Measurements from ENCODE around the gene DOHH.

DOHH gene

GRCh38 chr19:3493651-3494050, 6.8 kb downstream of the DOHH start:
- no peak overlapping the region for H3K9ac ChIP-seq (ENCODE audit: low read length in 5 of 5)

DNA sequence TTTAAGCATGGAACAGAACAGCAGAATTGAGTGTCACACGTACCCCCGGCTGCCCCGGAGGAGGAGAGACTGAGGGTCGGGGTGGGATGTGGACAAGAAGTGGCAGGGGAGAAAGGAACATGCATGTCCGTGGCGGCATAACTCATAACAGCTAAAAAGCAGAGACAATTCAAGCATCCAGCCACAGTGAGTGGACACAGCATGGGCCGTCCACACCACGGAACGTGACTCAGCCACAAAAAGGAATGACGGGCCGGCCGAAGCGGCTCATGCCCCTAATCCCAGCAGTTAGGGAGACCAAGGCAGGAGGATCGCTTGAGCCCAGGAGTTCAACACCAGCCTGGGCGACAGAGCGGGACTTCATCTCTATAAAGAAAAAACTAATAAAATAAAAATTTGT, 7.6 kb downstream of the DOHH start:
- Histone ChIP-seq H3K36me3 (ENCODE audit: control insufficient read depth in 5 of 5, insufficient read depth in 5 of 5, low read length in 5 of 5) (peaks cover 0 to 68% (median 51%) of the 10 kb centered on the region in 5 donors), H3K27me3 (ENCODE audit: control insufficient read depth in 5 of 5, insufficient read depth in 4 of 5, low read length in 5 of 5) (no peaks in the 10 kb centered on the region), H3K27ac (ENCODE audit: low read depth, low read length) (no peak overlapping the region), H3K9me3 (ENCODE audit: control insufficient read depth in 5 of 5, low read length in 5 of 5) (no peaks in the 10 kb centered on the region), H3K9ac (ENCODE audit: low read length in 5 of 5) (no peak overlapping the region), H3K4me1 (ENCODE audit: control insufficient read depth in 5 of 5, insufficient read depth in 5 of 5, low read length in 5 of 5) (no peaks in the 10 kb centered on the region), H3K4me3 (ENCODE audit: low read depth in 1 of 5, low read length in 5 of 5) (no peak overlapping the region)

More at GRCh38 chr19:3493651-3494050, 6.8 kb downstream of the DOHH start:
- no peaks in the 10 kb centered on the region for H3K27me3 ChIP-seq (ENCODE audit: control insufficient read depth in 5 of 5, insufficient read depth in 4 of 5, low read length in 5 of 5)
- no peak overlapping the region for H3K27ac ChIP-seq (ENCODE audit: low read depth, low read length)
- no peaks in the 10 kb centered on the region for H3K4me1 ChIP-seq (ENCODE audit: control insufficient read depth in 5 of 5, insufficient read depth in 5 of 5, low read length in 5 of 5)
- peaks cover 0 to 68% (median 51%) of the 10 kb centered on the region in 5 donors for H3K36me3 ChIP-seq (ENCODE audit: control insufficient read depth in 5 of 5, insufficient read depth in 5 of 5, low read length in 5 of 5)
- H3K4me3 ChIP-seq (ENCODE audit: low read depth in 1 of 5, low read length in 5 of 5) = no peak overlapping the region
- H3K9me3 ChIP-seq (ENCODE audit: control insufficient read depth in 5 of 5, low read length in 5 of 5) = no peaks in the 10 kb centered on the region

DNA sequence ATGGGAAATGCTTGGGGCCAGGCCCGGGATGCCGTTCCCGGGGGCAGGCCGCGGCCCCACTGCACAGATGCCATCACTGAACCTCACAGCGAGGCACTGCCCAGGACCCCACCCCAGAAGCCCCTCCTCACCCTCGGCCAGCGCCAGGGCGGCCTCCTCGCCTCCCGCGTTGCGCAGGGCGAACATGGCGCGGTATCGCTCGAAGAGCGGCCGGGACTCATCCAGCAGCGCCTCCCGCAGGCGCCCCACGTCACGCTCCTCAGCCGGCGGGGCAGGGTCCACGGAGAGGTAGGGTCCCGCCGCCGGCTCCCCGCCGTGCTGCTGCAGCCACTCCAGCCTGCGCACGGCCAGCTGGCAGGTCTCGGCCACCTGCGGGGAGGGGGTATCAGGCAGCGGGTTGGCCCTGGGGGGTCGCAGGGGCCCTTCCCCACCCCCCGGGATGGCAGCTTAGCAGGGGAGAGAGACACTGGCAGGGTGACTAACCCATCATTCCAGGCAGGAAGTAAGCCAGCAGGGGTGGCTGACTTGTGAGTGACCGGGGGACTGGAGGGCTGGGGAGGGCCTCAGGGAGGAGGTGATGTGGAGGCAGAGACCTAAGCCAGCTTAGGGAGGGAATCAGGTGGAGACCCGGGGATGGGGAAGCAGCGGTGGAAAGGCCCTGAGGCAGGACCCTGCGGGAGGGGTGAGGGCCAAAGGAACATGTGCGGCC, 8.2 kb downstream of the DOHH start:
- Histone ChIP-seq H3K36me3 (ENCODE audit: control insufficient read depth in 5 of 5, insufficient read depth in 5 of 5, low read length in 5 of 5) (peaks cover 0 to 68% (median 51%) of the 10 kb centered on the region in 5 donors), H3K9me3 (ENCODE audit: control insufficient read depth in 5 of 5, low read length in 5 of 5) (no peaks in the 10 kb centered on the region), H3K9ac (ENCODE audit: low read length in 5 of 5) (no peak overlapping the region), H3K27me3 (ENCODE audit: control insufficient read depth in 5 of 5, insufficient read depth in 4 of 5, low read length in 5 of 5) (no peaks in the 10 kb centered on the region), H3K27ac (ENCODE audit: low read depth, low read length) (no peak overlapping the region), H3K4me3 (ENCODE audit: low read depth in 1 of 5, low read length in 5 of 5) (no peak overlapping the region), H3K4me1 (ENCODE audit: control insufficient read depth in 5 of 5, insufficient read depth in 5 of 5, low read length in 5 of 5) (no peaks in the 10 kb centered on the region)

- H3K27ac ChIP-seq (ENCODE audit: low read depth, low read length) = no peak overlapping the region
- H3K4me3 ChIP-seq (ENCODE audit: low read depth in 1 of 5, low read length in 5 of 5) = no peak overlapping the region
- no peaks in the 10 kb centered on the region for H3K4me1 ChIP-seq (ENCODE audit: control insufficient read depth in 5 of 5, insufficient read depth in 5 of 5, low read length in 5 of 5)
- H3K27me3 ChIP-seq (ENCODE audit: control insufficient read depth in 5 of 5, insufficient read depth in 4 of 5, low read length in 5 of 5) = no peaks in the 10 kb centered on the region
- H3K9ac ChIP-seq (ENCODE audit: low read length in 5 of 5) = no peak overlapping the region
- H3K36me3 ChIP-seq (ENCODE audit: control insufficient read depth in 5 of 5, insufficient read depth in 5 of 5, low read length in 5 of 5) = peaks cover 0 to 61% (median 50%) of the 10 kb centered on the region in 5 donors
- H3K9me3 ChIP-seq (ENCODE audit: control insufficient read depth in 5 of 5, low read length in 5 of 5) = no peaks in the 10 kb centered on the region
Measured at GRCh38 chr19:3491396-3492119, 8.9 kb downstream of the DOHH start.

DNA sequence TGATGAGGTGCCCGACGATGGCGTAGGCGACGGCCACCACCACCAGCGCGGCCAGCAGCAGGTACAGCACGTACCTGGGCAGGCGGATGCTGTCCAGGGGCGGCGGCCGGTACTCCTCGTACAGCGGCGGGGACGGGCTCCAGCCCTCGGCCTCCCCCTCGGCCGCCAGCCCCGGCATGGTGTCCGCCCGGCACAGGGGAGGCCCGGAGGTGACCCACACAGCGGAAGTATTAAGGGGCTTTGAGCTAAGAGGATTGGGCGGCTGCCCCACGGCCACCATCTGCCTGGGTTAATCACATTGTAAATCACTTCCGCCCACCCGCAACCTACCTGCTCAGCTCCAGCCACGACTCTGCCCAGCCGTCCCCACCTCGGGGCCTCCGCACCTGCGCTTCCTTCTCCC, 17.2 kb downstream of the DOHH start, which contains the start of gene SMIM44:
TSS of gene SMIM44 (minus strand) at position 216 of the 403 bp plus-strand sequence. CDS start at position 178, 38 bp downstream.
- Histone ChIP-seq H3K4me1 (ENCODE audit: control insufficient read depth in 5 of 5, insufficient read depth in 5 of 5, low read length in 5 of 5) (peaks cover 0 to 2% (median 0%) of the 10 kb centered on the region in 5 donors), H3K4me3 (ENCODE audit: low read depth in 1 of 5, low read length in 5 of 5) (no peak within 1 kb of the TSS), H3K9ac (ENCODE audit: low read length in 5 of 5) (no peak within 1 kb of the TSS), H3K36me3 (ENCODE audit: control insufficient read depth in 5 of 5, insufficient read depth in 5 of 5, low read length in 5 of 5) (no peaks in the 10 kb centered on the region), H3K9me3 (ENCODE audit: control insufficient read depth in 5 of 5, low read length in 5 of 5) (no peaks in the 10 kb centered on the region), H3K27me3 (ENCODE audit: control insufficient read depth in 5 of 5, insufficient read depth in 4 of 5, low read length in 5 of 5) (peaks cover 20 to 37% (median 28%) of the 10 kb centered on the region in 5 donors), H3K27ac (ENCODE audit: low read depth, low read length) (no peak within 1 kb of the TSS)

GRCh38 chr19:3482507-3483225, 17.8 kb downstream of the DOHH start:
- H3K9ac ChIP-seq (ENCODE audit: low read length in 5 of 5) = no peak overlapping the region
- H3K27me3 ChIP-seq (ENCODE audit: control insufficient read depth in 5 of 5, insufficient read depth in 4 of 5, low read length in 5 of 5) = peaks cover 20 to 39% (median 29%) of the 10 kb centered on the region in 5 donors
- no peaks in the 10 kb centered on the region for H3K36me3 ChIP-seq (ENCODE audit: control insufficient read depth in 5 of 5, insufficient read depth in 5 of 5, low read length in 5 of 5)
- H3K27ac ChIP-seq (ENCODE audit: low read depth, low read length) = no peak overlapping the region
- H3K4me1 ChIP-seq (ENCODE audit: control insufficient read depth in 5 of 5, insufficient read depth in 5 of 5, low read length in 5 of 5) = peaks cover 0 to 2% (median 0%) of the 10 kb centered on the region in 5 donors
- H3K4me3 ChIP-seq (ENCODE audit: low read depth in 1 of 5, low read length in 5 of 5) = no peak overlapping the region
- no peaks in the 10 kb centered on the region for H3K9me3 ChIP-seq (ENCODE audit: control insufficient read depth in 5 of 5, low read length in 5 of 5)

DNA sequence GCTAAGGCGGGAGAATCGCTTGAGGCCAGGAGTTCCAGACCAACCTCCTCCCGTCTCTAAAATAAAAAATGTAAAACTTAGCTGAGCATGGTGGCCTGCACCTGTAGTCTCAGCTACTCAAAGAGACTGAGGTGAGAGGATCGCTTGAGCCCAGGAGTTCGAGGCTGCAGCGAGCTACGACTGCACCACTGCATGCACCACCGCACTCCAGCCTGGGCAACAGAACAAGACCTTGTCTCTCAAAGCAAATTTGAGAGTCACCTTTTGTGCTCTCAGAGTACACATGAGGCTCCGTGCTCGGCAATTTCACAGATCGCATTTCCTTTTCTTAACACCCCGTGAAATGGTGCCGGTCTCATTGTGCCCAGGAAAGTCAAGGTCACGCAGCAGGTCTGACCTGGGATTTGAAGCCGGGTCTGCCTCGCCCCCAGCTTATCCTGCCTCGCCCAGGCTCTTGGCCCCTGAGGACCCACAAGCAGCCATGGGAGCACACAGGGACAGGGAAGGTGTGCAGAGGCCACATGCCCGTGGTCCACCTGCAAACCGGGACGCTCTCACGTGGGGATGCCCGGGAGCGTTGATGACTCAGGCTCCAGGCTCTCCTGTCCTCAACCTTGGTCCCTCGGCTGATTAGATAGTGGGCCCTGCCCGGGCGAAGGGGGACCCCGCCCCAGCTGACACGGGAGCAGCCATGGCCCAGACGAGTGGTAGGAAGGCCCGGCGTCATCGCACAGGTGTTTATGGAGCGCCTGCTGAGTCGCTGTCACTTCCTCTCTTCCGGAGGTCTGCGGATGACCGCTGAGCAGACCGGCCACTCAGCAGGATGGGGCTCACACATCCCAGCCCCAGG, 19.0 kb downstream of the DOHH start:
- Histone ChIP-seq H3K9ac (ENCODE audit: low read length in 5 of 5) (no peak overlapping the region), H3K9me3 (ENCODE audit: control insufficient read depth in 5 of 5, low read length in 5 of 5) (no peaks in the 10 kb centered on the region), H3K27ac (ENCODE audit: low read depth, low read length) (no peak overlapping the region), H3K27me3 (ENCODE audit: control insufficient read depth in 5 of 5, insufficient read depth in 4 of 5, low read length in 5 of 5) (peaks cover 20 to 48% (median 33%) of the 10 kb centered on the region in 5 donors), H3K4me3 (ENCODE audit: low read depth in 1 of 5, low read length in 5 of 5) (no peak overlapping the region), H3K36me3 (ENCODE audit: control insufficient read depth in 5 of 5, insufficient read depth in 5 of 5, low read length in 5 of 5) (no peaks in the 10 kb centered on the region), H3K4me1 (ENCODE audit: control insufficient read depth in 5 of 5, insufficient read depth in 5 of 5, low read length in 5 of 5) (peaks cover 0 to 2% (median 0%) of the 10 kb centered on the region in 5 donors)

DNA sequence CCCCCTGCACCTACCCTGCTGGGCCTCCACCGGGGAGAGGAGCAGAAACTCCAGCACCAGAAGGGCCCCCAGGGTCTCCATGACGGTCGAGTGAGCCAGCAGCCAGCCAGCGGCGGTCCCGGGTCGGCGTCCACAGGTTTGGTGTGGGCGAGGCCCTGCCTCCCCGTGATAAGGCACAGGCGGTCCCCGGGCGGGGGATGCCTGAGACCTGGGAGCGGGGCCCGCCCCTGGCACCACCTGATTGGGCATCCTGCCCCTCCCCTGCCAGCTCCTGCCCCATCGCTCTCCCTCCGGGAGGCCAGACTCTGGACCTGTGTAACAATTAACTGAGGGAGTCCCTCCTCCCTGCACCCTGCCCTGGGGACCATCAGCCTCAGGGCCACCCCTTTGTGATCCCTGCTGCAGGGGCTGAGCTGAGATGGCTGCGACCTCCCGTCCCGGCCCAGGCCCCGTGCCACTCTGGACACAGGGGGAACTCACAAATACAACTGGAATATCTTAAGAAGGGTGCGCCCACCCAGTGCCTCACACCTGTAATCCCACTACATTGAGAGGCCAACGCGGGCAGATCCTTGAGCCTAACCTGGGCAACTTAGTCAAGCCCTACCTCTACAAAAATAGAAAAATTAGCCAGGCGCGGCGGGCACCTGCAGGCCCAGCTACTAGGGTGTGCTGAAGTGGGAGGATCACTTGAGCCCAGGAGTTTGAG, 19.9 kb downstream of the DOHH start, which contains the start of gene SMIM24:
TSS of gene SMIM24 (minus strand) at position 143 of the 709 bp plus-strand sequence. CDS start at position 81, 62 bp downstream.
- Histone ChIP-seq H3K4me3 (ENCODE audit: low read depth in 1 of 5, low read length in 5 of 5) (no peak within 1 kb of the TSS), H3K9ac (ENCODE audit: low read length in 5 of 5) (no peak within 1 kb of the TSS), H3K4me1 (ENCODE audit: control insufficient read depth in 5 of 5, insufficient read depth in 5 of 5, low read length in 5 of 5) (peaks cover 0 to 2% (median 0%) of the 10 kb centered on the region in 5 donors), H3K27me3 (ENCODE audit: control insufficient read depth in 5 of 5, insufficient read depth in 4 of 5, low read length in 5 of 5) (peaks cover 20 to 50% (median 34%) of the 10 kb centered on the region in 5 donors), H3K9me3 (ENCODE audit: control insufficient read depth in 5 of 5, low read length in 5 of 5) (peaks cover 0 to 2% (median 0%) of the 10 kb centered on the region in 5 donors), H3K36me3 (ENCODE audit: control insufficient read depth in 5 of 5, insufficient read depth in 5 of 5, low read length in 5 of 5) (no peaks in the 10 kb centered on the region), H3K27ac (ENCODE audit: low read depth, low read length) (no peak within 1 kb of the TSS)

GRCh38 chr19:3479834-3480215, 20.6 kb downstream of the DOHH start:
- Histone ChIP-seq H3K4me3 (ENCODE audit: low read depth in 1 of 5, low read length in 5 of 5) (no peak overlapping the region), H3K27ac (ENCODE audit: low read depth, low read length) (no peak overlapping the region), H3K9ac (ENCODE audit: low read length in 5 of 5) (no peak overlapping the region)

More at GRCh38 chr19:3479834-3480215, 20.6 kb downstream of the DOHH start:
- H3K4me1 ChIP-seq (ENCODE audit: control insufficient read depth in 5 of 5, insufficient read depth in 5 of 5, low read length in 5 of 5) = peaks cover 0 to 2% (median 0%) of the 10 kb centered on the region in 5 donors
- peaks cover 0 to 2% (median 0%) of the 10 kb centered on the region in 5 donors for H3K9me3 ChIP-seq (ENCODE audit: control insufficient read depth in 5 of 5, low read length in 5 of 5)
- H3K27me3 ChIP-seq (ENCODE audit: control insufficient read depth in 5 of 5, insufficient read depth in 4 of 5, low read length in 5 of 5) = peaks cover 20 to 50% (median 34%) of the 10 kb centered on the region in 5 donors
- H3K36me3 ChIP-seq (ENCODE audit: control insufficient read depth in 5 of 5, insufficient read depth in 5 of 5, low read length in 5 of 5) = no peaks in the 10 kb centered on the region

Measured in subcutaneous abdominal adipose tissue (tissue), 5 donors.